Muscle layer of colon (tissue), 2 donors: ENCODE data around the gene MMP15.
"Not testable (repeated sequence)": the region's sequence is repeated elsewhere in the genome, so short reads cannot be mapped to it uniquely, and the experiment has no call there.

Experiments used
- H3K27ac ChIP-seq: one replicate; pipeline ENCODE4 v1.7.0; 2013; ENCODE audit warnings: low read depth, mild to moderate bottlenecking, low read length, moderate library complexity
- H3K27me3 ChIP-seq, 2 donors: one replicate each; pipeline ENCODE4 v1.7.0; 2013; ENCODE audit warnings: low read length in 2 of 2, mild to moderate bottlenecking in 2 of 2; ENCODE audit not compliant: insufficient read depth in 2 of 2, control insufficient read depth in 1 of 2
- H3K36me3 ChIP-seq: one replicate; pipeline ENCODE4 v1.7.0; 2013; ENCODE audit warnings: mild to moderate bottlenecking, low read length; ENCODE audit not compliant: insufficient read depth
- H3K4me1 ChIP-seq: one replicate; pipeline ENCODE4 v1.7.0; 2013; ENCODE audit warnings: mild to moderate bottlenecking, low read length; ENCODE audit not compliant: insufficient read depth
- H3K4me3 ChIP-seq, 2 donors: one replicate each; pipeline ENCODE4 v1.7.0; 2013; ENCODE audit warnings: low read length in 2 of 2, low read depth in 1 of 2, mild to moderate bottlenecking in 1 of 2, moderate library complexity in 1 of 2
- H3K9ac ChIP-seq: one replicate; pipeline ENCODE4 v1.7.0; 2013; ENCODE audit warnings: low read length
- H3K9me3 ChIP-seq: one replicate; pipeline ENCODE4 v1.7.0; 2013; ENCODE audit warnings: mild to moderate bottlenecking, low read length
- donor health status: abdominal sarcoma.
- donor health status: Adenocarcinoma of cecum.

The MMP15 gene

DNA sequence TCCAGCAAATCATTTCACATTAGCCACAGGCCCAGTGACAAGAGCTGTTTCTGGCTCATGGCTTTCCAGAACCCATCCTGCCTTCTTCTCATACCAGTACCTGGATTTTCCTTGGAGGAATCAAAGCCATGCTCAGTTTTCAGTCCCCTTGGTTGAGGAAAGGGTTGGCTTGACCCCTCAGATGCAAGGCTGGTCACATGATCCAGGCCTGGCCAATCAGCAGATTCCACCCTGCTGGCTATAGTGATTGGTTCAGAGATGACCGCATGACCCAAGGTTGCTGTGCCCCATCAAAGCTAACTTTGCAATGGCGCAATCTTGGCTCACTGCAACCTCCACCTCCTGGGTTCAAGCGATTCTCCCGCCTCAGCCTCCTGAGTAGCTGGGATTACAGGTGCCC, 45.0 kb downstream of the MMP15 start:
- H3K4me1 ChIP-seq, result no peaks in the 10 kb centered on the region
- H3K27me3 ChIP-seq, result no peaks in the 10 kb centered on the region

DNA sequence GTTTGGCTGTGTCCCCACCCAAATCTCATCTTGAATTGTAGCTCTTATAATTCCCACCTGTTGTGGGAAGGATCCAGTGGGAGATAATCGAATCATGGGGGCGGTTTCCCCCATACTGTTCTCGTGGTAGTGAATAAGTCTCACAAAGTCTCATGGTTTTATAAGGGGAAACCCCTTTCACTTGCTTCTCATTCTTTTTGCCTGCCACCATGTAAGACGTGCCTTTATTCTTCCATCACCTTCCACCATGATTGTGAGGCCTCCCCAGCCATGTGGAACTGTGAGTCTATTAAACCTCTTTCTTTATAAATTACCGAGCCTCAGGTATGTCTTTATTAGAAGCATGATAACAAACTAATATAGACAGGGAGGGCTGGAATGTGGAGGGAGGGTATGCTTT, 46.6 kb downstream of the MMP15 start:
- not testable (repeated sequence) for H3K27ac ChIP-seq, H3K4me3 ChIP-seq, H3K36me3 ChIP-seq, H3K4me1 ChIP-seq, H3K9me3 ChIP-seq, H3K9ac ChIP-seq, H3K27me3 ChIP-seq

More for the DNA sequence above, 45.0 kb downstream of the MMP15 start:
- Histone ChIP-seq H3K36me3 (no peaks in the 10 kb centered on the region), H3K9ac (no peak overlapping the region), H3K27ac (no peak overlapping the region), H3K4me3 (no peak overlapping the region), H3K9me3 (no peaks in the 10 kb centered on the region)

DNA sequence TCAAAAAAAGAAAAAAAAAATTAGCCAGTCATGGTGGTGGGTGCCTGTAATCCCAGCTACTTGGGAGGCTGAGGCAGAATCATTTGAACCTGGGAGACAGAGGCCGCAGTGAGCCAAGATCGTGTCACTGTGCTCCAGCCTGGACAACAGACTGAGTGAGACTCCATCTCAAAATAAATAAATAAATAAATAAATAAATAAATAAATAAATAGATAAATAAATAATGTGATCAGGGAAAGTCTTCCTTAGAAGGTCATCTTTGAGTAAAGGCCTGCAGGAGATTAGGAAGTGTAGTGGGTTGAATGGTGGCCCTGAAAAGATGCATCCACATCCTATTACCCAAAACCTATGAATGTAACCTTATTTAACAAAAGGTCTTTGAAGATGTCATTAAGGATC, 47.5 kb downstream of the MMP15 start:
- H3K4me1 ChIP-seq, H3K27me3 ChIP-seq, H3K9ac ChIP-seq, H3K36me3 ChIP-seq, H3K4me3 ChIP-seq, H3K9me3 ChIP-seq, H3K27ac ChIP-seq: not testable (repeated sequence)

DNA sequence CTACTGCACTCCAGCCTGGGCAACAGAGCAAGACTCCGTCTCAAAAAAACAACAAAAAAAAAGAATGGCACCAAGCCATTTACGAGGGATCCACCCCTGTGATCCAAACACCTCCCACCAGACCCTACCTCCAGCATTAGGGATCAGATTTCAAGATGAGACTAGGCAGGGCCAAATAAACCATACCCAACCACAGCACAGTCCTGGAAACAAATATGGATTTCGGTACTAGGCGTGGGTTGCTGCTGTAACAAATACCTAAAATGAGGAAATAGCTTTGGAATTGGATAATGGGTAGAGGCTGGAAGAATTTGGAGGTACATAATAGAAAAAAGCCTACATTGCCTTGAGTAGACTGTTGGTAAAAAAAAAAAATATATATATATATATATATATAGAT, 49.1 kb downstream of the MMP15 start:
- no peaks in the 10 kb centered on the region for H3K9me3 ChIP-seq
- no peaks in the 10 kb centered on the region for H3K36me3 ChIP-seq
- no peaks in the 10 kb centered on the region for H3K4me1 ChIP-seq
- no peak overlapping the region for H3K27ac ChIP-seq
- no peaks in the 10 kb centered on the region for H3K27me3 ChIP-seq
- H3K9ac ChIP-seq, result no peak overlapping the region
- no peak overlapping the region for H3K4me3 ChIP-seq

DNA sequence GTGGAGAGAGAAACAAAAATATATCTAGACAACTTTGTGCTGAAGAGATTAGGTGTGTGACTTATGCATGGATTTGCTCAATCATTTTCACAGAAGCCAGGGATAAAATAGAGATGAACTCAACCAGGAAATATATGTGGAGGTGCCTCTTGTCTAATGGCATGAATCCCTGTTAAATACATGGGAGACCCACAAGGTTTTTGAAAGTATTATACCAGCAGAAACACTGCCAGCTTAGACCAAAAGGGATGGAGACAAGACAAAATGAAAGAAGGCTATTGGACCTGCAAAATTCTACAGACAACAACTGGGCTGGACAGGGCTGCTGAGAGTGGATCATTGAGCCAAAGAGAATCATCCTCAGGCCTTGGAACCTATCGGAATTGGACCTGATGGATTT, 51.0 kb downstream of the MMP15 start:
- Histone ChIP-seq H3K27ac (no peak overlapping the region), H3K36me3 (no peaks in the 10 kb centered on the region), H3K27me3 (no peaks in the 10 kb centered on the region), H3K9ac (no peak overlapping the region), H3K4me1 (no peaks in the 10 kb centered on the region), H3K4me3 (no peak overlapping the region), H3K9me3 (no peaks in the 10 kb centered on the region)

GRCh38 chr16:58077796-58078195, 52.2 kb downstream of the MMP15 start:
- H3K27me3 ChIP-seq, result no peaks in the 10 kb centered on the region
- no peaks in the 10 kb centered on the region for H3K36me3 ChIP-seq
- no peaks in the 10 kb centered on the region for H3K9me3 ChIP-seq
- H3K27ac ChIP-seq, result no peak overlapping the region
- no peaks in the 10 kb centered on the region for H3K4me1 ChIP-seq
- H3K9ac ChIP-seq, result no peak overlapping the region
- no peak overlapping the region for H3K4me3 ChIP-seq

- not testable (repeated sequence) for H3K9ac ChIP-seq, H3K27me3 ChIP-seq, H3K4me1 ChIP-seq, H3K27ac ChIP-seq, H3K4me3 ChIP-seq, H3K9me3 ChIP-seq, H3K36me3 ChIP-seq
These were observed 55.1 kb downstream of the MMP15 start for GRCh38 chr16:58080657-58081056.

DNA sequence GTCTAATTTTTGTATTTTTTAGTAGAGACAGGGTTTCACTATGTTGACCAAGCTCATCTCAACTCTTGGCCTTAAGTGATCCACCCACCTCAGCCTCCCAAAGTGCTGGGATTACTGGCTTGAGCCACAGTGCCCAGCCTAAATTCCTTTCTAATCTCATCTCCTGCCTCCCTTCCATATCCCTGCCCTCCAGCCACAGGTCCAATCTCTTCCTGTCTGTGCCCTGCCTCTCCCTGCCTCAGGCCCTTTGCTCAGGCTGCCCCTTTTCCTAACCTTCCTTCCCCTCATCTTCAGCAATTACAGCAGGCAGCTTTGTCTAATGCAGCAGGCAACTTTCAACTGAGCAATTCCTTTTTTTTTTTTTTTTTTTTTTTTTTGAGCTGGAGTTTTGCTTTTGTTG, 56.8 kb downstream of the MMP15 start:
- Histone ChIP-seq H3K36me3 (no peaks in the 10 kb centered on the region), H3K4me3 (no peak overlapping the region), H3K27ac (no peak overlapping the region), H3K9ac (no peak overlapping the region), H3K9me3 (no peaks in the 10 kb centered on the region), H3K27me3 (no peaks in the 10 kb centered on the region), H3K4me1 (no peaks in the 10 kb centered on the region)

DNA sequence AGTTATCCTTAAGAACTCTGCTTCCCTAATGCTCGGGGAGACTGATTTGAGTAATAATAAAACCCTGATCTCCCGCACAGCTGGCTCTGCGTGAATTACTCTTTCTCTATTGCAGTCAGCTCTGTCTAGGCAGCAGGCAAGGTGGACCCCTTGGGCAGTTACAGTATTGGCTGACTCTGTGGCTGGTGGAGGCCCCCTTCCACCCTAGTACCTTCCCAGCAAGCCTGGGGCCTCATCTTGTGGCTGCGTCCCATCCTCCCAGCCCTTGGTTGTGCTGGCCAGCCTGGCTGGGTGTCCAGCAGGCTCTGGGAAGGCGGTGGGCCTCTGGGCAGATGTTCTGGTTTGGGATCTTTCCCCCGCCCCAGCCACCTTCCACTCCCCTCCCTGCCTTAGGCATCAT, 59.1 kb downstream of the MMP15 start:
- Histone ChIP-seq H3K36me3 (no peaks in the 10 kb centered on the region), H3K9ac (no peak overlapping the region), H3K27me3 (no peaks in the 10 kb centered on the region)

GRCh38 chr16:58085171-58085570, 59.6 kb downstream of the MMP15 start:
- no peak overlapping the region for H3K9ac ChIP-seq
- no peak overlapping the region for H3K4me3 ChIP-seq
- no peak overlapping the region for H3K27ac ChIP-seq
- H3K4me1 ChIP-seq, result no peaks in the 10 kb centered on the region
- no peaks in the 10 kb centered on the region for H3K9me3 ChIP-seq
- no peaks in the 10 kb centered on the region for H3K36me3 ChIP-seq
- H3K27me3 ChIP-seq, result no peaks in the 10 kb centered on the region

More for the DNA sequence above, 59.1 kb downstream of the MMP15 start:
- H3K4me3 ChIP-seq, result no peak overlapping the region
- no peak overlapping the region for H3K27ac ChIP-seq
- H3K4me1 ChIP-seq, result no peaks in the 10 kb centered on the region
- H3K9me3 ChIP-seq, result no peaks in the 10 kb centered on the region

DNA sequence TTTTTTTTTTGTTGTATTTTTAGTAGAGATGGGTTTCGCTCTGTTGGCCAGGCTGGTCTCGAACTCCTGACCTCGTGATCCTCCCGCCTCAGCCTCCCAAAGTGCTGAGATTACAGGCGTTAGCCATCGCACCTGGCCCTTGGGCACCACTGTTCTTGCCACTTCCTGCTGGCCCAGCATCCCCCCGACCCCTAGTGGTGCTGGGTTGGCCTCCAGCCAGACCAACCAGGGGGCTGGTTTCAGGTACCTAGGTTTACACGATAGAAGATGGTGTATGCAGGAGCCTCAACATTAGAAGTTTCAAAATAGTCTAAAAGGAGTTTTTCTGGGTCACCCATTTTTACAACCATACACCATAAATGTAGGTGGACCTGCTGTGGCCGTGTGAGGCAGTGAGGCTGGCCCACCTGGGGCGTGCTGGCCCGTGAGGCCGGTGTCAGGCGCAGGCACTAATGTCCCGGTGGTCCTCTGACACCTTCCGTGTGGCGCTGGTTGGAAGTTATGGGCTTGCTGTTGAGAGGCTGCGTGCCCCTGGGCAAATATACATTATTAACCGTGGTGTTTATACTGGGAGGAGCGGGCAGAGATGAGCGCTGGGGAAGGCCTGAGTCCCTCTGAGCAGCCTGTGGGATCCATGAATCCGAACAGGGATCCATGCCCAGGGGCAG, 60.2 kb downstream of the MMP15 start:
- H3K4me3 ChIP-seq, result no peak overlapping the region
- no peak overlapping the region for H3K9ac ChIP-seq
- H3K36me3 ChIP-seq, result no peaks in the 10 kb centered on the region
- no peaks in the 10 kb centered on the region for H3K9me3 ChIP-seq
- H3K27me3 ChIP-seq, result no peaks in the 10 kb centered on the region
- no peaks in the 10 kb centered on the region for H3K4me1 ChIP-seq
- no peak overlapping the region for H3K27ac ChIP-seq

DNA sequence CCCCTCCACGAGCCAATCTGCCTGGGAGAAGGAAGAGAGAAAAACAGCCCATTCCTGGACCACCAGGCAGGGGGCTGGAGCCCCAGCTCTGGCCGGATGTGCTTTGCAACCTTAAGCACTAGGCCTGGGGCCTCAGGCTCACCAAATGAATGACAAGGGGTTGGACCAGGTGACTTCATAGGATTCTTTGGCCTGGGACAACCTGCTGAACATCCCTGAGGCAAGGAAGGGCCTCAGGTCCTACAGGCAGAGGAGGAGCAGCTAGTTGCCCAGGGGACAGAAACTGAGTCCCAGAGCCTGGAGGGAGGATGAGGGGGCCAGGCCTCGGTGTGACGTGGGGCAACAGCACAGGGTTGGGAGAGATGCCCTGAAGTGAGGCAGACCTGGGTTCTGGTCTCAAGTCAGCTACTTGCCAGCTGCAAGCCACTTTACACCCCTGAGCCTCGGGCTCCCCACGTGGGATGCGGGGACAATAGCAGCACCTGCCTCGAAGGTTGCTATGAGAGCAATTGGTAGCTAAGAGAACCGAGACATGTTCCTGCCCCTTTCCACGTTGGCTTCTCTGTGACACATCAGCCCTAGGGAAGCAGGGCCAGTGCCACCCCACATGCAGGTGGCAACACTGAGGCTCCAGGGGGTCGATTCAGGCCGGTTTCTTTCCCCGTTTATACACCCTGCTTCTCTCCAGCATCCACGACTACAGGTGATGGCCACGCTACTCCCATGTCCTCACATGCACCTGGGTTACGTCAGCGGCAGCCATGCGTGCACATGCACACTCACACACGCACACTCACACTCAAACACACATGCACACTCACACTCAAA, 61.0 kb downstream of the MMP15 start:
- Histone ChIP-seq H3K9ac (no peak overlapping the region), H3K27me3 (no peaks in the 10 kb centered on the region), H3K36me3 (no peaks in the 10 kb centered on the region), H3K4me3 (no peak overlapping the region), H3K4me1 (no peaks in the 10 kb centered on the region), H3K9me3 (no peaks in the 10 kb centered on the region), H3K27ac (no peak overlapping the region)
